PFSK-1 (cell line): ENCODE measurements around the gene WNT7B.

ENCODE experiments used
- FOXP2 ChIP-seq: optimal IDR thresholded peaks from 2 replicates; pipeline ENCODE3; 2011; ENCODE audit warnings: borderline replicate concordance, control low read depth, inconsistent platforms; ENCODE audit not compliant: insufficient read depth; ENCODE audit errors: extremely low read length, extremely low read depth
- POLR2AphosphoS5 ChIP-seq: IDR thresholded peaks from 2 replicates; pipeline ENCODE4 v1.6.1; 2012; ENCODE audit warnings: low read depth, mild to moderate bottlenecking, control low read depth, low read length, moderate library complexity
- SIN3A ChIP-seq: IDR thresholded peaks from 2 replicates; pipeline ENCODE4 v1.6.1; 2012; ENCODE audit warnings: mild to moderate bottlenecking, low read length, moderate library complexity, borderline replicate concordance; ENCODE audit not compliant: insufficient read depth
- TAF1 ChIP-seq: IDR thresholded peaks from 2 replicates; pipeline ENCODE4 v1.6.1; 2012; ENCODE audit warnings: low read length, control low read depth, borderline replicate concordance; ENCODE audit not compliant: insufficient read depth
- TF ChIP-seq, protein P1 (sequence below), 2 experiments: IDR thresholded peaks; 2 replicates each; pipeline versions ENCODE4 v1.6.1 to v1.8.0; 2011 to 2012; ENCODE audit warnings: low read depth in 2 of 2, low read length in 2 of 2, control low read depth in 1 of 2, inconsistent platforms in 1 of 2, mild to moderate bottlenecking in 1 of 2, moderate library complexity in 1 of 2; ENCODE audit not compliant: insufficient read depth in 1 of 2

WNT7B gene

DNA sequence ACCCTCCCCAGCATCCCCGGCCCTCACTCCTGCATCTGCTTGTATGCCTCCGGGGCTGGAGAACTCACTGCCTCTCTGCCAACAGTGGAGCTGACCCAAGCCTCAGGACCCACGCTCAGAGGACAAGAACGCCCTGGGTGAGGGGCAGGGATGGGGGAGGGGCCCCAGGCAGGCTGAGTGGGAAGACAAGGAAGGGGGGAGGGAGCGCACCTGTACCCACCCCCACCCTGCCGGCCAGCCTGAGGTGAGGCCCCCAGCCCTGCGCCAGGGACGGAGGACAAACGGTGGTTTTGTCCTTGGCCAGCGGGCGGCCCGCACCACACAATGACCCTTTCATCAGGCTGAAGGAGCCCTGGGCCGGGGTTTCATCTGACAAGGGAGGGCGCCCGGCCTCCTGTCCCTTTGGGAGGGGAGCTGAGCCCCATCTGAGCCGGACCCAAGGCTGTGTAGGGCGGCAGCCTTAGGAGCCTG lies 10.0 kb downstream of the WNT7B start:
- no peak for TF ChIP-seq POLR2AphosphoS5
- TF ChIP-seq FOXP2, result no peak
- TF ChIP-seq SIN3A, result no peak
- no peak for TF ChIP-seq TAF1
- TF ChIP-seq, protein P1, sequence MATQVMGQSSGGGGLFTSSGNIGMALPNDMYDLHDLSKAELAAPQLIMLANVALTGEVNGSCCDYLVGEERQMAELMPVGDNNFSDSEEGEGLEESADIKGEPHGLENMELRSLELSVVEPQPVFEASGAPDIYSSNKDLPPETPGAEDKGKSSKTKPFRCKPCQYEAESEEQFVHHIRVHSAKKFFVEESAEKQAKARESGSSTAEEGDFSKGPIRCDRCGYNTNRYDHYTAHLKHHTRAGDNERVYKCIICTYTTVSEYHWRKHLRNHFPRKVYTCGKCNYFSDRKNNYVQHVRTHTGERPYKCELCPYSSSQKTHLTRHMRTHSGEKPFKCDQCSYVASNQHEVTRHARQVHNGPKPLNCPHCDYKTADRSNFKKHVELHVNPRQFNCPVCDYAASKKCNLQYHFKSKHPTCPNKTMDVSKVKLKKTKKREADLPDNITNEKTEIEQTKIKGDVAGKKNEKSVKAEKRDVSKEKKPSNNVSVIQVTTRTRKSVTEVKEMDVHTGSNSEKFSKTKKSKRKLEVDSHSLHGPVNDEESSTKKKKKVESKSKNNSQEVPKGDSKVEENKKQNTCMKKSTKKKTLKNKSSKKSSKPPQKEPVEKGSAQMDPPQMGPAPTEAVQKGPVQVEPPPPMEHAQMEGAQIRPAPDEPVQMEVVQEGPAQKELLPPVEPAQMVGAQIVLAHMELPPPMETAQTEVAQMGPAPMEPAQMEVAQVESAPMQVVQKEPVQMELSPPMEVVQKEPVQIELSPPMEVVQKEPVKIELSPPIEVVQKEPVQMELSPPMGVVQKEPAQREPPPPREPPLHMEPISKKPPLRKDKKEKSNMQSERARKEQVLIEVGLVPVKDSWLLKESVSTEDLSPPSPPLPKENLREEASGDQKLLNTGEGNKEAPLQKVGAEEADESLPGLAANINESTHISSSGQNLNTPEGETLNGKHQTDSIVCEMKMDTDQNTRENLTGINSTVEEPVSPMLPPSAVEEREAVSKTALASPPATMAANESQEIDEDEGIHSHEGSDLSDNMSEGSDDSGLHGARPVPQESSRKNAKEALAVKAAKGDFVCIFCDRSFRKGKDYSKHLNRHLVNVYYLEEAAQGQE (IDR thresholded peaks at IDR 0.05; ENCODE audit: insufficient read depth in 1 of 2, low read depth in 2 of 2, low read length in 2 of 2), result no peak

DNA sequence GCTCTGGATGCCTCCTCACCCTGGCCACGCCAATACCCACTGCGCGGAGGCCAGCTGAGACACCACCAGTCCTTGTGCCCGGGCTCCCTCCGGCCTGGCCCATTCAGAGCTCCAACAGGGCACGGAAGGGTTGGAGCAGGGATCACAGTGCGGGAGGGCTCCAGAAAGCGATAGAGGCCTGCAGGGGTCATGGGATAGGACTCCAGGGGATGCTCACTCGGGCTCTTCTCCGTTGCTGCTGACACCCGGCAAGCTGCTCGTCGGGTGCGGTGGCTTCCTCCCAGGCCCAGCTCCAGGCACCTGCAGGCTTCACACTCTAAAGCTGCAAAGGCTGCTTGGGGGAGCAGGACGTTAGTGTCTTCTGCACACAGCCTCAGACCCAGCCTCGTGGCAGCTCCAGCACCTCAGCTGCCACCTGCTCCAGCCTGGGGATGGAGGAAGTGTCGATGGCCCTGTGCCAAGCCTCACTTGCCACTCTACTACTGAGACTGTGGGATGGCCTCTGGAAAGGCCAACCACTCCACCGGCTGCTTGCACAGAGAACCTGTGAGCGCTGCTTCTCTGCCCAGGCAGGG lies 10.6 kb downstream of the WNT7B start:
- no peak for TF ChIP-seq SIN3A
- no peak for TF ChIP-seq FOXP2
- TF ChIP-seq, protein P1 (IDR thresholded peaks at IDR 0.05; ENCODE audit: insufficient read depth in 1 of 2, low read depth in 2 of 2, low read length in 2 of 2), result no peak
- no peak for TF ChIP-seq POLR2AphosphoS5

DNA sequence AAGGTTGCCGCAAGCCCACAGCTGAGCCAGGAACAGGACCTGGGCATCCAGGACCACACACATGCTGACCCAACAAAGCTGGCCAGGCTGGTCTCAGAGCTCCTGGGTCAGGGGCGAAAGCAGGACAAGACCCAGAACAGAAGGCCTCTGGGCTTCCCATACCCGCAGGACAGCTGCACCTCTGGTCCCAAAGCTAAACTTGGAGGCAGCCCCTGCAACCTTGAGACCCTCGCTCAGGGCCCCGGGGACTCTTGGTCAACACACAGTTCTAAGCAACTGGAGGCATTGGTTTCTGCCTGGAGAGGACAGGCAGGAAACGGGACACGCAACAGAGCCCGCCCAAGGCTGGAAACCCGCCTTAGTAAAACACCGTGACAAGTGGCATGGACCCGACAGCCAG lies 11.4 kb downstream of the WNT7B start:
- no peak for TF ChIP-seq POLR2AphosphoS5
- no peak for TF ChIP-seq FOXP2
- TF ChIP-seq TAF1, result no peak
- no peak for TF ChIP-seq SIN3A
- TF ChIP-seq, protein P1 (IDR thresholded peaks at IDR 0.05; ENCODE audit: insufficient read depth in 1 of 2, low read depth in 2 of 2, low read length in 2 of 2), result no peak

DNA sequence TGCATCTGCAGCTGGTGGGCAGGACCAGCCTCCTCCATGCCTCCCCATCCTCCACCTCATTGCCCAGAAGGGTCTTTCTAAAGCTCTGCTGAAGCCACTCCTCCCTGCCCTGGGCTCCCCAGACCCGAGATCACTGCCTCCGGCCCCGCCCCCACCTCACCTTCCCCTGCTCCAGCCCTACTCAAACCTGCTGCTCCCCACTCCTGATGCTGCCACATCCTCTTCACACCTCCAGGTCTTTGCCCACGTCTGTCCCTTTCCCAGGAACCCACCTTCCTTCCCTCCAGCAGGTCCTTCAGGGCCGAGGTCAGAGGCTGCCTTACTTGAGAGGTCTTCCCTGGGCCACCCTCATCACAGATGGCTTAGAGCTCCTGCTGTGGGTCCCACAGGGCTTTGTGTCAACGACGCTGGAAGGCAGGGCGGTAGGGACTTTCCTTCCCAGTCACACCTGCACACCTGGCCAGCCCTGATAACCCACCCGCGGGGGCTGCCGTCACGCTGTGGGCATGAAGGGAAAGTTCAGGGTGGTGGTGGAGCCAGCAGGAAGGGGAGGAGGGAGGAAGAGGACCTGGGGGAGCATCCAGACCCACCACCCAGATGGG lies 11.9 kb downstream of the WNT7B start:
- TF ChIP-seq POLR2AphosphoS5 (no peak), TAF1 (no peak), FOXP2 (no peak), SIN3A (no peak)
- TF ChIP-seq, protein P1 (IDR thresholded peaks at IDR 0.05; ENCODE audit: insufficient read depth in 1 of 2, low read depth in 2 of 2, low read length in 2 of 2), result no peak

DNA sequence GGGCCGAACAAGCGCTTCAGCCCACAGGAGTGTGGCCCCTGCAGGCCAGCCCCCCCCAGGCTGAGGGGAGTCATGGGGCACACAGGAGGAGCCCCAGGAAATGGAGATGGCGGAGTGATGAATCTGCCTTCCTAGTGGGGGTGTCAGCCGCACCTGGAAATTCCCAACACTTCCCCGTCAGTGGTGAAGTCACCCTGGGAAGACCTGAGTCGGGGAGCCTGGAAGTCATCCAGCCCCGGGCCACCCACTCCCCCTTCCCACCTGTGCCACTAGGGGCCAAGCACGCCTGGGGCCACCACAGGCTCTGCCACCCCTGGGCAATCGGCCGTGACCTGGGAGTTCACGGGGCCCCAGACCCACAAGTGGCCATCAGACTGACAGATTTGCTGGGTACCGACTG lies 12.6 kb downstream of the WNT7B start:
- no peak for TF ChIP-seq SIN3A
- no peak for TF ChIP-seq TAF1
- no peak for TF ChIP-seq POLR2AphosphoS5
- TF ChIP-seq, protein P1 (IDR thresholded peaks at IDR 0.05; ENCODE audit: insufficient read depth in 1 of 2, low read depth in 2 of 2, low read length in 2 of 2), result no peak
- TF ChIP-seq FOXP2, result no peak
